SKM-1 treated with dmso at 0.1 percent for 144 hours (cell line): Measurements from ENCODE around the gene GAK.
"Not testable (repeated sequence)": the region's sequence is repeated elsewhere in the genome, so short reads cannot be mapped to it uniquely, and the experiment has no call there.

Source experiments
- DNase-seq: peaks from one replicate; lab custom pipeline; 2025; ENCODE audit not compliant: unreplicated experiment; lab: John Stamatoyannopoulos, UW

Gene GAK

DNA sequence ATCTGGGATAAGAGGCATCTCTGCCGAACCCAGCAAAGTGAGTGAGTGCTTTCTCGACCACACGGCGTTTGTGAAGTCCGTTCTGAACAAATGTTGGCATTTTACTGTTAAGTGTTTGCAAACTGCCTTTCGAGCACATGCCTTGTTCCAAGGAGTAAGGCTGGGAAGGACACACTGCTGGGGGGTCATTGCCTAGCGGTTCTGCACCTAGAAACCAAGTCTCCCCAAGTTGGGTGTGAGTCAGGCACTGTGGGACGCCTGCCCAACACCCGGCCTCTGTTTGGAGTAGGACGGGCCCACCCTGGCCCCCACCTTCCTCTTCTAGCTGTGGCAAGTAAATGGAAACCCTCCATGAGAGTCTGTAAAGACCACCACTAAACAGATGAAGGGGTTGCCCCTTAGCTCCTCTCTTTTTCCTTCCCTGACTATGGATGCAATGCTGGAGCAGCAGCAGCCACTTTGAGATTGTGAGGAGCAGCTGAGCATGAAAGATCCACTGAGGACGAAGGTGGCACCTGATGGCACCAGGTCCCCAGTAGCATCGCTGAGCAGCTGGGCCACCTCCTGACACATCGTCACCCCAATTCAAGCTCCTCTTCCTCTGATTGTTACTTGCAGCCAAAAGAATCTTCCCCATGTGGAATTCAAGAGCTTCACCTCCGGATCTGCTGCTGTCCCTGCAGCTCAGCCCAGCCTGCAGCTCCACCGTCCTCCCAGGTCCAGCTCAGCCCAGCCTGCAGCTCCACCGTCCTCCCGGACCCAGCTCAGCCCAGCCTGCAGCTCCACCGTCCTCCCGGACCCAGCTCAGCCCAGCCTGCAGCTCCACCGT, 112.5 kb downstream of the GAK start:
- DNase-seq: no peak

DNA sequence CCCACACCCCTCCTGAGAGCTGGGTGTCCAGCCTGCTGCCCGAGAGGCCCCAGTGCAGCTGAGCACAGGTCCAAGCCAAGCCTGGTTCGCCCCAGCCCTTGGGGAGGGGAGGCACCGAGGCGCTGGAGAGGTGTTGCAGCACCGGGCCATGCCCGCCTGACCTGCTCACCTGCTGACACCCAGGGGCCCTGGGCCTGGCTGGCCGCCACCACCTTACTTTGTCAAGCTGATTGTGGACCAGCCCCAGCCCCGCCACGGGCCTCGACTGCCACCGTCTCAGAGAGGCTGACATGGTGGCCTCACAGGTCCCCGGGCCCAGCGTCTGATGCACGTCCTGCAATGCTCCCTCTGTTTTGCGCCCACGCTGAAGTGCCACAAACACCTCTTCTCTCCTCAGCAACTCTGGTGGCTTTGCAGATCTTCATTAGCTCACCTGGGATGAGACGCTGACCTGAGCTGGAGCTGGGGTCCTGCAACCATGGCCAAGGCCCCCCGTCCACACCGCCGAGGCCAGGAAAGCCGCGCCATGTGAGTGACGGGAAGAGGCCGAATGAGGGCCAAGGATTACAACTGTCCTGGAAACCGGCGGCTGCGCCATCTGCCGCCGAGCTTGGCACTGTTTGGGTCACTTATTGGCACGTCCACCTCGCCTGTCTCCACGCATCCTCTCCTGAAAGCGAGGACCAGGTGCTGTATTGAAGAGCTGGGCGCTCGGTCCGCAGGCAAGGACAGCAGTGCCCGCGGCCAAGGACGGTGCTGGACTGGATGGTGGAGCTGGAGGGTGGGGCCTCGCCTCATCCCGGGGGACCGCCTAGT, 113.8 kb downstream of the GAK start:
- no peak for DNase-seq

DNA sequence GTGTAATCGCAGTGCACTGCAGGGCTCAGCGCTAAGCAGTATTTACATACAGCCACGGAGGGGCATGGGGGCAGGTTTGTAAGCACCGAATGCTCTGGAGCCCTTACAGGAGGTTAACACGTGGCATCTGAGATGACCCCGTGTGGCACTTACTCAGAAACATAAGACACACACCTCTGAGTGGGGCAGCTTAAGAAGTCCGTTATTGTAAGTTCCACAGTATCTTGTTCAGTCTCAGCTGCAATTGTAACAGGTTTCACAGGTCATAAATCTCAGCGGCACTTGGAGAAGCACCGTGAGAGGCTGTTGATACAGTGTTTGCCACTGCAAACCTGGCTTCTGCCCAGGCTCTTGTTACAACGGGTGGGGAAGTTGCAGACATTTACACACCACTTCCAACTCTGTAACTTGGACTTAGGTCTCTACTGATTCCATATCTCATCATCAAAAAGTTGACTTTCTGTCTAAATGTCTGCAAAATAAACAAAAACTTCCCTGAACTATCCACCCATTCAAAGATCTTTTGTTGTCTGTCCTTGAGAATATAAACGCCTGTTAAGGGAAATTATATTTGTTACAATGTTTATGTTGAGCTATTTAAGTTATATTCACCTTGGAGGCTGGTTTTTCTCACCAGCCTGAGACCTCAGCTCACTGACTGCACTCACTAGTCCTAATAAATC, 116.5 kb downstream of the GAK start:
- DNase-seq: no peak

DNA sequence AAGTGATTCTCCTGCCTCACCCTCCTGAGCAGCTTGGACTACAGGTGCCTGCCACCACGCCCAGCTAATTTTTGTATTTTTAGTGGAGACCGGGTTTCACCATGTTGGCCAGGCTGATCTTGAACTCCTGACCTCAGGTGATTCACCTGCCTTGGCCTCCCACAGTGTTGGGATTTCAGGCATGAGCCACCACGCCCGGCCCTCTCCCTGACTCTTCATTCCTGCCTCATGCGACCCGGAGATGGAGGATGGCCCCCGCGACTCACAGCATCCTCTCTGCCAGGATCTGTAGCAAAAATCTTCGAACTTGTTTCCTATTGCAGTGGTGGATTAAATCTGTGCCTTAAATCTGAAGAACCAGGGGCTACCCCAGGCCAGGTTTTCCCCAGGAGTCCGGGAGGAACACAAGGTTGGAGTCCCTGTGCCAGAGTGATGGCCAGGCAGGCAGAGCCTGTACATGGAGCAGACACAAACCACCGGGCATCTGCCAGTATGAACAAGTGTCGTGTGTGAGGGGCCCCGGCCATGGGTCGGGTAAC, 117.7 kb downstream of the GAK start:
- DNase-seq: no peak

DNA sequence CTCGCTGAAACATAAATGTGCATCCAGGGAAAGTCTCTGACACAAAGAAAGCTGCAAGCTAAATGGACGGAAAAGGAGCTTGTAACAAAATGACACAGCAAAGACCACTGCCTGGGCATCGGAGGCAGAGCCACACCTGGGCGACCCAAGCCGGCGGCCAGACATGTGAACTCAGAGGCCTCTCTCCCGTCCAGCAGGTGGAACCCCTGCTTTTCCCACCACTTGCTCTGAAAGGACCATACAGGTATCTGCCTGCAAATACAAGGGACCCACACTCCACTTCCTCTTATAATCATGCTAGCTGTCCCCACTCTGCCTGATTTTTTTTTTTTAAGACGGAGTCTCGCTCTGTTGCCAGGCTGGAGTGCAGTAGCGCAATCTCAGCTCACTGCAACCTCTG, 118.2 kb downstream of the GAK start:
- no peak for DNase-seq

DNA sequence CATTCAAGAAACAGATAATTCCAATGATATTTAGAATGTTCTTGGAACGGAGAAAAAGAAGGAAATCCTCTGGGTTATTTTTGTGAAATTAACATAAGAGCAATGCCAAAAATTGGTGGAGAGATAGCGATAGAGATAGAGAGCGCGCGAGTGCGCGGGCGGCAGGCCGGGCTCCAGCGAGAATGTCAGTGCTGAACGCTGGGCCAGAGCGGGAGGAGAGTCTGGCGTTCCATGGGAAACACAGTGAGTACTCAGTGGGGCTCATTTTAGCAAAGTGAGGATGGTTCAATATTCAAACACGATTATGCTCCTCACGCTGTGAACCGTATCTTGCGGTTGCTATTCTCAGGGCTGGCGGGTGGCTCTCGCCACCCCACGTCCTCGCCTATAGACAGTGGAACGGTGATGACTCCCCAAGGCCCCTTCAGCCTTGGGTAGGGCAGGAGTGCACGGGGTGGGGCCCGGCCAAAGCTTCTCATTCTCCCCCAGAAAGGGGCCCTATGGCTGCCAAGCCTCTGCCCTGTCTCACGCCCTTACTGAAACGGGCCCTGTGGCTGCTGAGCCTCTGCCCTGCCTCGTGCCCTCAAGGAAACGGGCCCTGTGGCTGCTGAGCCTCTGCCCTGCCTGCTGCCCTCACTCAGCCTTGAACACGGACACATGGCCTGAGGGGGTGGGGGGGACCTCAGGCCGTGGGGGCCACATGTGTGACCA, 123.1 kb downstream of the GAK start:
- DNase-seq: no peak

DNA sequence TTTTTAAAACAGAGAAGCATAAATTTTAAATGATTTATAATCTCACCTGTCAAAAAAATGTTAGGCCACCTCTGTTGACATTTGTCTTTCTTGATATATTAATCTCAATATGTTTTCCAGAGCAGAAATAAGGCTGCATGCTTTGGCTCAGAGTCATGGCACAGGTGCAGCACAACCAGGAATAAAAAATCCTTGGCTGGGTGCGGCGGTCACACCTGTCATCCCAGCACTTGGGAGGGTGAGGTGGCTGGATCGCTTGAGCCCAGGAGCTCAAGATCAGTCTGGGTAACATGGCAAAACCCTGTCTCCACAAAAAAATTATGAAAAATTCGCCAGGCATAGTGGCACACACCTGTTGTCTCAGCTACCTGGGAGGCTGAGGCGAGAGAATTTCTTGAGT, 124.3 kb downstream of the GAK start:
- no peak for DNase-seq

DNA sequence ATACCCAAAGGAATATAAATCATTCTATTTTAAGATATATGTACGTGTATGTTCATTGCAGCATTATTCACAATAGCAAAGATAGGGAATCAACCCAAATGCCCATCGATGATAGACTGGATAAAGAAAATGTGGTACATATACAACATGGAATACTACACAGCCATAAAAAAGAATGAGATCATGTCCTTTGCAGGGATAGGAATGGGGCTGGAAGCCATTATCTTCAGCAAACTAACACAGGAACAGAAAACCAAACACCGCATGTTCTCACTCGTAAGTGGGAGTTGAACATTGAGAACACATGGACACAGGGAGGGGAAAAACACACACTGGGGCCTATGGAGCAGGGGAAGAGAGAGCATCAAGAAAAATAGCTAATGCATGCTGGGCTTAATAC, 125.1 kb downstream of the GAK start:
- DNase-seq: not testable (repeated sequence)

DNA sequence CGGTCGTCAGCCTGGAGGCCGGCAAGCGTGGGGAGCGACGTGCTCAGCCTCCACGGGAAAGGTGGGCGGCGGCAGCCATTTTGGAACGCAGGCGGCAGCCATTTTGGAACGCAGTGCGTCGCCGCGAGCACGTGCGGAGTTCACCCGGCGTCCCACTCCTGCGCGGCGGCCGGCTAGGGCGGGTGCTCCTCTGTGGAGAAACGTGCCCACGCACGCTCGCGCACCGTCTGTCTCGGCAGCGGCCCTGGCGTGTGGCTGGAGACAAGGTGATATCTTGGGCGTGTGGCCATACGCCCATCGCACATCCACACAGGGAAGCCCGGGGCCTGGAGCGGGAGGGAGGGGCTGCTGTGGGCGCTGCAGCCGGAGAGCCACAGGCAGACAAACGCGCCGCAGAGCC, 127.3 kb downstream of the GAK start:
- no peak for DNase-seq

DNA sequence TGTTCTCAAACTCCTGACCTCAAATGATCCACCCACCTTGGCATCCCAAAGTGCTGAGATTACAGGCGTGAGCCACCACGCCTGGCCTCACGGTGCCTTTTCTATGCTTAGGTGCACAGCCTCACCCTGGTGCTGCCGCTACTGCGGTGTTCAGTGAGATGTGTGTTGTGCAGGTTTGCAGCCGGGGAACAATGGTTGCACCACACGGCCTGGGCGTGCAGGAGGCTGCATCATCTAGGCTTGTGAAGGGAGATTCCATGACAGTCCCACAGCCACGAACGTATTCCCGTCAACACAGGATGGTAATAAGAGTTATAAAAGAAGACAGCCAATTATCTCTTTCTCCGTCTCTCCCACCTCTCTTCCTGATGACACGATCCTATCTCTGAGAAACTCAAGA, 128.2 kb downstream of the GAK start:
- DNase-seq: no peak

DNA sequence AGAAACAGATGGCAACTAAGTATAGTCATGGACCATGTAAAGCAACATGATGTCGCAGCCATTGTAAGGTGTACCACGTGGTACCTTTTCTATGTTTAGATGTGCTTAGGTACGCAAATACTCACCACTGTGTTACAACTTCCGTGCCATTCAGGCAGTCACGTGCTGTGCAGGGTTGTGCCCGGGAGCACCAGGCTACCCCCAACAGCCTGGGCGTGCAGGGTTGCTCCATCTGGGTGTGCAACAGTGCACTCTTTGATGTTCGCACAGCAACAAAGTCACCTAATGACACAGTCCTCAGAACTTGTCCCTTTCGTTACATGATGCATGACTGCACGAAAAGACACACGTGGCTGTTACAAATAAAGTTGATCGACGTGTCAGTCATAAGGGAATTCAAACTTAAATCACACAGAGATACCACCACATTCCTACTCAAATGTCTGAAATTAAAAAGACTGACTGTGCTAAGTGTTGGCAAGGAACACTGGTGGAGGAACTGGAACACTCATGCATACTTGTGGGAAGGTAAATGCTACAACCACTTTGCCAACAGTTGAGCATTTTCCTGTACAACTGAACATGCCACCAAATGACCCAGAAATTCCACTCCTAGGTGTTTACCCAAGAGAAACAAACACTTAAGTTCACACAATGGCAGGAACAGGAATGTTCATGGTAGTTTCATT, 130.5 kb downstream of the GAK start:
- no peak for DNase-seq
